HG03108 (cell line): ENCODE data around the gene RYR2.

ENCODE experiments used
- ATAC-seq: cut with Tn5 transposase; IDR thresholded peaks from one replicate; pipeline ENCODE4 v1.9.1; 2021; ENCODE audit warnings: moderate library complexity; ENCODE audit not compliant: unreplicated experiment

Gene RYR2

DNA sequence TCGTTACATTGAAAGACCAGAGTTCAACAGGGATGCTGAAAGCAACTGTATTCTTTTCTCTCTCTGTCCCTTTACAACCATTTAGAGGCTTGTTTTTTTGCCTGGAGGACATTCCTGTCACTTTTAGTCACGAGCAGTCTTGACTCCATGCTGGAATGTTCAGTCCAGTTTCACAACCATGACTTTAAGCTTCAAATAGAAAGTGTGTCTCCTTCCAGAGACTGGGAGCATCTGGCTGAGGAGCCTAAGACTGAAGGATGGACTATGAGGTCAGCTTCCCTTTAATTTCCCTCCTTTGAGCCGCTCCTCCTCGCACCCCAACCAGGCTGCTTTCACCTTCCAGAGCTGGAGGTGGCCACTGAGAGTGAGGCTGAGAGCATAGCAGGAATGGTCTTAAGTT lies 10.5 kb upstream of the RYR2 start:
- ATAC-seq: no peak

DNA sequence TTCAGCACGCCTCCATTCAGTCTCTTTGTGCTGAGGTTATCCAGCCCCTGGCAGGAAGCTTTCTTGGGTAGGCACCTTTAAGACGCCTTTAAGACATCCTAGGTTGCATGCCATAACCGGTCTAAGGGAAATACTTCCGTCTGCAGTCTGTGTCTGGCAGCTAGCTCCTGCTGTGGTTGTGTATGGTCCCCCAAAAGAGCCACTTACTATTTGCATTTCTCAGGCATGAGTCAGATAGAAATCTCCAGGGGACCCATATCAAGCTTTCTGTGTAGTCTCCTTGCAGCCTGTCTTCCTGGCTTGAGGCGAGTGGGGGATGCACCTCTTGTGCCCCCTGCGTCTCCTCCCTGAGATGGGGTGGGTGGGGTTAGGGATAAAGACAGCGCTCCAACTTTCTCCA lies 10.0 kb upstream of the RYR2 start:
- ATAC-seq: peak; percentile 67

DNA sequence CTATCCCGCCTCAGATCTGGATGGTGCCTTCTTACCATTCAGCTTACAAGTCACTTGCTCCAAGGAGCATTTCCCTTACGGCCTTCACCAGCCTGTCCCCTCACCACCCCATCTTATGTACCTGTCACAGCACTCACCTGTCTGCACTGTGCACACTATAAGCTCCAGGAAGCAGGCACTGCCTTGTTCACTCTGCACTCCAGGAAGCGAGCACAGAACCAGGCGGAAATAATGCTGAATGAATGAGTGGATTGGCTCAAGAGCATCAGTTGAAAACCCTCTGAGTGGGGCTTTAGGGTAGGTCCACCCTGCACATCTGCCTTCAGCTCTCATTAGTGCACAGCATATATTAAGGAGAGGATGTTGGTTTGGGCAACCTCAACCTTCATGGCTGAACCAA lies 8.9 kb upstream of the RYR2 start:
- no peak for ATAC-seq

DNA sequence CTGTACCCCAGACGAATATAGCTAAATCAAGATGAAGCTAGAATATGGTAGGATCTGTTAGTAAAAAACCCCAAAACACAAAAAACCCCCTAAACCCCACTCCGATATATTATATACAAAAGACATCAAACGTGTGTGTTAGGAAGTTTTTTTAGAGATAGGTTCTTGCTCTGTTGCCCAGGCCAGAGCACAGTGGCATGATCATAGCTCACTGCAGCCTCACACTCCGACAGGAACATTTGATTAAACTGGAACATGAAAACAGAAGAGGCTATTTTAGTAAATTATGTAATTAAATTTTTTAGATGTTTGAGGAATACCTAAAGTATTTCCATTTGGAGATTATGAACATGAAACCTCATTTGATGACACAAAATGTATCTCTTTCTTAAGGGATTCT lies 8.2 kb upstream of the RYR2 start:
- ATAC-seq: no peak

DNA sequence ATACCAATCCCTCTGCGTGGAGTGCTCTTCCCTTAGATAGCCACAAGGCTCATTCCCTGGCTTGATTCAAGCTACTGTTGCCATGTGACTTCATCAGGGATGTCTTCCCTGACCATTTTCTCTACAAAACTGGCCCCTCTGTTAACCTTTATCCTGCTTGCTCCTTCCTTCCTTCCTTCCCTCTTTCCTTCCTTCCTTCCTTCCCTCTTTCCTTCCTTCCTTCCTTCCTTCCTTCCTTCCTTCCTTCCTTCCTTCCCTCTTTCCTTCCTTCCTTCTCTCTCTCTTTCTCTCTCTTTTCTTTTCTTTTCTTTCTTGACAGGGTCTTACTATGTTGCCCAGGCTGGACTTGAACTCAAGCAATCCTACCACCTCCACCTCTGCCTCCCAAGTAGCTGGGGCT lies 6.2 kb upstream of the RYR2 start:
- ATAC-seq: no peak

DNA sequence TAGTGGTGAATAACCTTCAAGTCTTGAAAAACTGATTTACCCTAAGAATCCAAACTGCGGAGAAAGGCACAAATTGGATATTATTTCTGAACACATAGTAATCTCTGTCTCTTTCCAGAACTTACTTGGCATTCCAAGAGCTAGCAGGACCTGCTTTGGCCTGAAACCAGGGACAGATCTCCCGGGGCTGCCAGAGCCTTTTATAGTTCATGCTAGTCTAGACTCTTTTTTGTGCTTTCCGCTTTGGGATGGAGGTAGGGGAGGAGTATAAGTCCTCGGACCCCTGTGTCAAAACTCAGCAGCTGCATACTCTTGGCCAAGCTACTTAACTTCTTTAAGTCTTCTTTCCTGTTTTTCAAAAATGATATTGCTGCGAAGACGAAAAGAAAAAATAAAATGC lies 3.8 kb upstream of the RYR2 start:
- no peak for ATAC-seq

DNA sequence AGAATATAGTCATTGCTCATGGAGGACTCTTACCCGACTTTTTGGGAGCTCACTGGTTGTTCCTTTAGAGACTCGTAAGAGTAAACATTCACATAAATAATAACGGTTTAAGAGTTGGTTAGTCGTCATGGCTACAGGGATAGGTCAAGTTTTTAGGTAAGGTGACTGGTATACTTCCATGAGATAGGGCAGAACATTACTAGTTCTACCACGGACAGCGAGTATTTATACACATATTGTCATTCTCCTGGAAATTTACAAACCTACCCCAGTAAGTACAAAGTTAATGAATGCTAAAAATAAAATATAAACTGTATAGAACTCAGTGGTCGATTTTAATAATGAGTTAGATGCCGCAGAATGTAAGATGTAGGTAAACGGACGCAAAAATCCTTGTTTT lies 1.2 kb upstream of the RYR2 start:
- no peak for ATAC-seq

DNA sequence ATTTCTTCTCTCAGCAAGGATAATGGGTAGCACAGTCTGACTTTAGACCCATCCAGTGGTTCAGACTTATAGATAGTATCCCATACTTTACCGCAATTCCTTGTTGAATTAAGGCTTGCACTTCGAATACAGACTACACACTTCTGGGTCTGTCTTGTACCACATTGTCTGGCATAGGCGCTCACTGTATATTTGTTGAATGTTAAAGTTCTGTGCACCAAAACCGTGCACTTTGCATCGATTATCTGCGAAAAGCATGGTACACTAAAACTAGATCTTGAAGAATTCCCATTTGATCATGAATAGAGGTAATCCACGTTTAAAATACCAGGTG lies 556 bp upstream of the RYR2 start:
- ATAC-seq: no peak

DNA sequence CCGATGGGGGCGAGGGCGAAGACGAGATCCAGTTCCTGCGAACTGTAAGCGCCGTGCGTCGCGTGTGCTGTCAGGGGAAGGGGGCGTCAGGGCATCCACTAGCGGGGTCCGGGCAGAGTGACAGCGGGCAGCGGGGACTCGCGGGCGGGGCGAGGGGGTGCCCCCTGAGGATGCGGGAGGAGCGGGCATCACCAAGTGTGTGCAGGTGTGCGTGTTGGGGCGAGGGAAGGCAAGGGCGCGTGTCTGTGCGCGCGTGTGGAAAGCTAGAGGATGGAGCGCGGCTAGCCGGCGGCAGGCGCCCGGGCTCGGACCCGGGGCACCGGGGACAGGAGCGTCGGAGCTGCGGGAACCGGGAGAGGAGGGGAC lies 525 bp downstream of the RYR2 start:
- ATAC-seq: no peak

DNA sequence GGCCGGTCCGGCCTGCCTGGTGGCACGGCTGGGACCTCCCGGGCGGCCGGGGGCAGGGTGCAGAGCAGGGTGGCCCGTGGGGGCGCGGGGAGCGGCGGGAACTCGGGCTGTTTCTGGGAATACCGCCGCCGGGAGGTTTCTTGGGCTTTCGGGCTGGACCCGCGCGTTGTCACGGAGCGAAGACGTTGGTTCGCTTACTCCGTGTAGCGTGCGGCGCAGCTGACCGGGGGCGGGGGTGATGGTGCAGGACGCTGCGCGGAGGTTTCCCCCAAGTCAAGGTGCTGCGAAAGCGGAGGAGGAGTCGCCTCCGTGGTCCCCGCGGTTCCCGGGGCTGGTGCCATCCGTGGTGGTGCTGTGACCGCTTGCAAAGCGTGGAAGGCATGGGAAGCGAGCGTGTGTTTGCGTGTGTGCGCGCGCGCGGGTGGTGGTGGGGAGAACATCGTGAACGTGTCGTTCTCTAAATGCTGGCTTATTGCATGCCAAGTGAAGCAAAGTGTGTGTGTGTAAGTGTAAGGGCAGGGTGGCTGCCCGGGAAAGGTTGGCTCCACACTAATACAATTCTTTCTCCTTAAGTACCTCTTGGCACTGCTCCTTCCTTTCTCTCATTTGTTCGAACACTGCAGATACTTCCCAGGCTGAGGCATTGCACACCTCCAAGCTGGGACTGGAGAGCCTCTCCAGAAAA lies 1.1 kb downstream of the RYR2 start:
- no peak for ATAC-seq

DNA sequence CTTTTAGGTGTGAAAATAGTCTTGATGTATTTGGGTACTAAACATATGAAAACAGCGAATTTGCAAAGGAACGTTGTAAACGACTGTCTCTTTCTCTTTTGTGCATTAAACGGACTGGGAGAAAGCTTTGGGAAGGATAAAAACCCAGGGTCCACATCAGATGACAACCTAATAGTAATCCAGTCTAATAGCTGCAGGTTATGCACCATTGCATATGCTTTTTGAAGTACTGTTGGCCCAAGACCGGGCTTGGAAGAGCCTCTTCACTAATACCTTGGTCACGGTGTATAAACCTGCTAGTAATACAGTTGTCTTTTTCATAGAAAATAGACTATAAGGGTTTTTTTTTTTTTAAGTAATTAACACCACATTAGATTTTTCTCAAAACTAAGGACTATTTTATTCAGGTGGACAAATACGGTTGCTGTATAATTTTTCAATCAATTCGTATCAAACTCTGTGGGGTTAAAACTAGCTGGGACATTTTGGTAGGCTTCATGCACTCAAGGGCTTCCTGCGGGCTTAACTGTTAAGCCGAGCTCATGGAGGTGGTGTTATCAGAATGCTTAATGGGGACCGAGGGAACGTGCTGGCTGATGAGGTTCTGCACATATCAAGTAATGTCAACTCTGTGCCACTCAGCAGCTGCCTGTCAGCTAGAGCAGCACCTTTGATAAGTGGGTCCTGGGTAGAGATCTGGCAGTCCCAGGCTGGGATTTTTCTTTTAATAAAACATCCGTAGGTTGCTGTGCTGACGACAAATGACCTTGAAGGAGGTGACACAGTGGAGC lies 2.1 kb downstream of the RYR2 start:
- ATAC-seq: no peak

DNA sequence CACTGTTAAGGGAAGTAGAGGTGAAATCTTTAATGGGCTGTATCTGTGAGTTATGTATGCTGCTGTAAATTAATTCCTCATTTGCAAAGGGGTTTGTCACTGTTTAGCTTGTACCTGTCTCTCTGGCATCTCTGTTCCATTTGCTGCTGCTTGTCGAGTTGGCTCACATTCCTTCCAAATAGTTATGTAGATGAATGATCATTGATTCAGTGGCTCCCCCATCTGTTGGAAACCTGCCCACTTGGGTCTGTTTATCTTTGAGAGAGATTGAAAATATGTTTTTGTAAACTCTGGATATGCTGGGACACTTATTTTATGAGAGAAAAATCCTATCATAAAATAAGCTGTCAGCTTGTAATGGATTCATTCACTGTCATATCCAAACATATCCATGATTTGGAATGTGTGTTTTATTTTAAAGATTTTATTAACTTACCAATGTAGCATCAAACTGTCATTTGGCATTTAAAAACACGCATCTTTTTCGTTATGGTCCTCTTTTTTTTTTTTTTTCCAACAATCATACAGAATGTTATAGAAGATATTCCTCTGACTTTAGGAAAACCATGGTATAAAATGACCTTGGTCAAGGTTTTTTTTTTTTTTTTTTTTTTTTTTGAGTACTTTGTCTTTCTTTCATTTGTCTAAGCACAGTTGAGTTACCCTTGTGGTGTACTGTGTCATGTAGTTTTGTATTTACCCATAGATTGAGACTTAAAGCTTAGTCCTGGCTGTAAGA lies 3.5 kb downstream of the RYR2 start:
- no peak for ATAC-seq

DNA sequence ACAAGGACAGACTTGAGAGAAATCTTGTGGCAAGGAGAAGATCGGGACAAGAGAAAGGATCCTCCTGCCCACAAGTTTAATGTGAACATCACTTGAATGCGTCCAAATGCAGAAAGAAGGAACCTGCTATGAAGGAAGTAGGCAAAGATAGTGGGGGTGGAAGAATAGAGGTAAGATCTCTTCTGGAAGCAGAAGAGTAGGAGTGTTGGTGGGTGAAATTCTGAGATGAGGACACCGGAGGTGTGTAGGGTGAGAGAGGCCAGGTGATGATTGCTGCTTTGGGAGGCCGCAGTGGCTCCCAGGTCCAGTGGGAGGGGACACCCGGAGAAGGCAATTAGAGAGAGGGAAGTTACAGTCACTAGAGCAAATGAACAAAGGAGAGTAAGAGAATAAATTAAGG lies 6.8 kb downstream of the RYR2 start:
- no peak for ATAC-seq

DNA sequence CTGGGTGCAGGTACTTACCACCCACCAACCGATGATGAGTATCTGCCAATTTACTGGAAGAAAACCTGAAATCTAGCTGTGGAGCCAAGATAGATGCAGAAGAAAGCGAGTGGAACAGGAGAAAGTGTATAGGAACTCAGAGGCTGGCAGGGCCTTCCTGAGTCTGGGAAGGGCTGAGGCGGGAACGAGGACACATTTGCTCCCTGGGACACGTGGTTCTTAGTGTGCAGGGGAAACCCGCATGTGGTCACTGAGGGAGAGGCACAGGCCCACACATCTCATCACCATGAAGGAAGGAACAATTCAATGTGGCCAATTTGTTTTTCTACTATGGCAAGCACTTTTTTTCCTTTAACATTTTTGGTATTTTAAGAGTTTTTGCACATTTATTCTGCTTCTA lies 8.2 kb downstream of the RYR2 start:
- no peak for ATAC-seq

DNA sequence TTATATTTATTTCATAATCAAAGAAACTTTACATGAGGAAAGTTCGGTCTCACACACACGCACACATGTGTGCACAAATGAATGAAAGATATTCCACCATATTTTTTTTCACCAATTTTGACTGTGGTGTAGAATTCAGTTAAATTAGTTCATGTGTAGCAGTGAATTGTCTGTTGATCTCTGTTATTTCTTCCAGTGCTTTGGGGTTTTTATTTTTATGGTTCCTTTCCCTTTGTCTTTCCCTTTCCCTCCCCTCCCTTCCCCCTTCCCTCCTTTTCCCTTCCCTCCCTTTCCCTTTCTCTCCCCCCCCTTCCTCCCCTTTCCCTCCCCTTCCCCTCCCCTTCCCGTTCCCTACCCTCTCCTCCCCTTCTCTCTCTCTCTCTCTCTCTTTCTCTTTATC lies 8.9 kb downstream of the RYR2 start:
- no peak for ATAC-seq

DNA sequence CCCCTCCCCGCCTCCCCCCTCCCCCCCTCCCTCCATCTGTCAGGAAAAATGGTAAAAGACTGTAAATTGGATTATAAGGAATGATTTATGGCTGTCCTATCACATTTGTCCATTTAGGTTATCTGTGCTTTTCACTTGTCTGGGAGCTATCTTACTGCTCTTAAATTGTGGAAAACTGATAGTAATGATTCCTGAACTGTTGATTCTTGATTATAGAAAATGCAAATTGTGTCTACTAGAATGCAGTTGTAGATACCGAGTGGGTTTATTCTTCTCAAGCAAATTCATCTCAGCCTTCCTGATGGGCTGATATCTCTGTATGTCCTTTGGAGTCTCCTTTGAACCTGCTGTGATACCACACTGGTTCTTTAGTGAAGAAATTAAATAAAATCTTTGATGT lies 12.3 kb downstream of the RYR2 start:
- no peak for ATAC-seq

DNA sequence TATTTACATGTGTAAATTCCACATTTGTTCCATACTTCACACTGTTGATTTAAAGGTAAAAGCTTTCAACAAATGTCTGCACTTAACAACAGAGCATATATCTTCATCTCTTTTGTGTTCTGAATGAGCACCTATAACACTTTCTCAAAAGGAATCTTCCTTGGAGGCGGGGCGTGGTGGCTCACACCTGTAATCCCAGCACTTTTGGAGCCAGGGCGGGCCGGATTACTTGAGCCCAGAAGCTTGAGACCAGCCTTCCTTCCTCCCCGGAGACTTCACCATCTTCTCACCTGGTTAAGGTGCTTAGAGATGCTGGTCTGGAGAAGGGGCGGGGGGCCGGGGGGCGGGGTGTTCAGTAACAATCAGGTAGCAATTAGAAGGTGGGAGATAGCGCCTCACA lies 16.5 kb downstream of the RYR2 start:
- no peak for ATAC-seq

DNA sequence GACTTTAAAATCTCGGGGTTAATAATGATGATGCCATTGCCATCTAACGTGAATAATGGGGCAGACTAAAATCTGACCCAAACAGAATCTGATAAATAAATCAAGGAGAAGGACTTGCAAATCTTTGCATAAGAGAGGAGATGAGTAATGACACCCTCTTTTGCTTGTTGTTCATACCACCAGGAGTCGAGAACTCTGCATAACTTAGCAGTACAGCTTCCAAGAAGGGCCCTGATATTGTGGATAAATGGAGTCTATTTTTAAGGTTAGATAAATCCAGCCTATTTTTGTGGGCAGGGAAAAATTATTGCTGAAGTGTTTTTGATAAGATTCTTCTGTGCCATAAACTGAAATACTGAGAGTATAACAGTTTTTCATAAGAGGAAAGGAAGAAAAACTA lies 17.3 kb downstream of the RYR2 start:
- ATAC-seq: no peak

DNA sequence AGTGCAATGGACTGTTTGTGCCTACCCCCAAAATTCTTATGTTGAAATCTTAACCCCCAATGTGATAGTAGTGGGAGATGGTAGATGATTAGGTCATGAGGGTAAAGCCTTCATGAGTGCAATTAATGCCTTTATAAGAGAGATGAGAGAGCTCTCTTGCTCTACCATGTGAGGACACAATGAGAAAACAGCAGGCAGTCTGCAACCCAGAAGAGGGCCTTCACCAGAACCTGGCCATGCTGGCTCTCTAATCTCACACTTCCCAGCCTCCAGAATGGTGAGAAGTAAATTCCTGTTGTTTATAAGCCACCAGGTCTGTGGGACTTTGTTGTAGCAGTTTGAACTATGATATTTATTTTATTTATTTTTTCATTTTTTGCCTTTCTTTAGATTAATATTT lies 21.0 kb downstream of the RYR2 start:
- ATAC-seq: no peak

DNA sequence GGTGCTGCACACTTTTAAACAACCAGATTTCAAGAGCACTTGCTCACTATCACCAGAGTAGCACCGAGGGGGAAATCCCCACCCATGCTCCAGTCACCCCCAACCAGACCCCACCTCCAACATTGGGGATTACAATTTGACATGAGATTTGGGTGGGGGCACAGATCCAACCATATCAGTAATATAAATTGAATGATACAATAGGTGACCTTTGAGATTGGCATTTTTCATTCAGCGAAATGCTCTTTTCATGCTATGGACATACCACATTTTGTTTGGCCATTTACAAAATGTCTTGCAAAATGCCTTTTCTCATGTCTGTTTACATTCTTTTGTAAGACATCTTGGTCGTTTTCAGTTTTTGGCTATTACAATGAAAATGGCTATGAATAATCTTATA lies 23.9 kb downstream of the RYR2 start:
- no peak for ATAC-seq

DNA sequence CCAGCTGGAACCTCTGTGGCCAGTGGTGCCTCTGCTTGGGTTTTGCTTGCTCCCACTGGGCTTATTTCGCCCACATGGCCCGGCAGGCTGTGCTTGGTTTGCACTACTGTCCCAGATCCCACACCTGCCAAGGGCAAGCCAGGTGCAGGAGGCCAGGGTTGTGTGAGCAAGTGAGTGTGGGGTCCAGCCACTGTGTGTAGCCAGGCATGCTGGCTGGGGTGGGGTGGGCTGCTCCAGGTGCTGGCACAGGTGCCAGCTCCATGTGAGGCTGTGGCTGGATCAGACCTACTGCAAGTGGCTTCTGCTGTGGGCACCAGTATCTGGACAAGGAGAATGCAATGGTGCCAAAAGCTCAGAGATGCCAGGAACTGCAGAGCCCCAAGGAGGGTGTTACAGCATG lies 28.5 kb downstream of the RYR2 start:
- ATAC-seq: no peak

DNA sequence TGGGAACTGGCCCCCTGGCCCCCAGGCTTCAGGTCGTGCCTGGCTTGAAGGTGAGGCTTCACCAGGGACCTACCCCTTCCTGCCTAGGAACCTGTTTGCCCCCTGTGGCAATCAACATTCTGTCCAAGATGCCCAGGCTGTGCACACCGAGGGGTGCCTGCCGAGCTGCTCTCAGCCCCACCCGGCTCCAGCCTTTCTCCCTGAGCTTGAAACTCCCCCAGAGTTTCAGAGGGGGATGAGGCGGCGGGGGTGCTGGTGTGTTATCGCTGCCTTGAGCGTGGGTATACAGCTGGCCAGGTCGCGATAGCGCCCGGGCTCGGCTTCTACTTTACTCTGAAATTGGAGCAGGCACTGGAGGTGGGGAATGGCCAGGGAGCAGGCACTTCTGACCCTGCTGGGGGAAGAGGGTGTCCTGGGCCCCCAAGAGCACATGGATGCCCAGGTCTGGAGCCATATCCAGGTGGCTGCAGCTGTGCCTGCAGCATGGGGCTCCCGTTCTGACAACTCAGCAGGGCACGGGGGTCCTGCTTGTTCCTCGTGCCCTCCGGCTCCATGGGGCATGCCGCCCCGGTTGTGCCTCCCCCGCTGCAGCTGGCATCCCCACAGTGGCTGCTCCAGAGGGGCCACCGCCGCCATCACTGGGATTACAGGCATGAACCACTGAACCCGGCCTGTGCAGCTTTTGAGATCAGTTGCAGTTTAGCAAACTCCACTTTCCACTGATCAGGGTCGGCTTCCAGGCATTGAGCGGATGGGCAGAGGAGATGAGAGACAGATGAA lies 29.8 kb downstream of the RYR2 start:
- ATAC-seq: no peak
